IPS-11a (cell line): ENCODE data around the gene OR11H1.
"Not testable (repeated sequence)": the region's sequence is repeated elsewhere in the genome, so short reads cannot be mapped to it uniquely, and the experiment has no call there.

Experiments
- H3K4me3 ChIP-seq: one replicate; pipeline ENCODE4 v1.5.1; 2013; ENCODE audit warnings: low read depth, low read length, control low read depth

The OR11H1 gene

GRCh38 chr22:15527892-15528291 is at the start of gene OR11H1:
OR11H1 (plus strand) TSS chr22:15528192; CDS start chr22:15528192, 0 bp downstream.
- not testable (repeated sequence) for H3K4me3 ChIP-seq

- not testable (repeated sequence) for H3K4me3 ChIP-seq
Observed at GRCh38 chr22:15509967-15510366, 18.0 kb upstream of the OR11H1 start.

- not testable (repeated sequence) for H3K4me3 ChIP-seq
Observed at GRCh38 chr22:15515896-15516295, 12.1 kb upstream of the OR11H1 start.

- H3K4me3 ChIP-seq = not testable (repeated sequence)
Observed at GRCh38 chr22:15553767-15554166, 25.8 kb downstream of the OR11H1 start.

- H3K4me3 ChIP-seq = not testable (repeated sequence)
Observed at GRCh38 chr22:15563461-15563860, 35.5 kb downstream of the OR11H1 start.

GRCh38 chr22:15565063-15565462 is 37.1 kb downstream of the OR11H1 start:
- H3K4me3 ChIP-seq = not testable (repeated sequence)
